ENCODE results near the gene RFXANK.

DNA sequence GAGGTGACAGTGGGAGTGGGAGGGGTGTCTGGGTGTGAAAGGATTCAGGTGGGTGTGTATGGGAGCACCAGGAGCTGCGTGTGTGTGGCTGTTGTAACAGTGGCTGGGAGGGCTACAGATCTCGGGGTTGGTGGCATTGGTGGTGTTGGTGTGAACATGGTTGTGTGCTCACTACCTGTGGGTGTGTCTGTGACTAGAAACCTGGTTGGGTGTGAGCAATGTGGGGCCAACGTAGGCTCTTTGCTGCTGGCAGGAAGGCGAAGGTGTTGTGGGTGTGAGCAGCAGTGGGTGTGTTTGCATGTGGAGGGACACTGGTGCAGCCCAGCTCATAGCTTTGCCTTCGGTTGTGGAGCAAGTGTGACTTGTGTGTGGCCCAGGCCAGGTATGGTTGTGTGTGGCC is 14.9 kb downstream of the RFXANK start:
- TF ChIP-seq CTCF (IDR thresholded peaks at IDR 0.05) (no peak), MXD4 (CRISPR knock-in tag; IDR thresholded peaks at IDR 0.05; ENCODE audit: borderline replicate concordance) (no peak), CREB1 (CRISPR knock-in tag; IDR thresholded peaks at IDR 0.05) (no peak), USF2 (CRISPR knock-in tag; IDR thresholded peaks at IDR 0.05) (no peak), ZNF138 (CRISPR knock-in tag; conservative IDR thresholded peaks at IDR 0.05) (no peak), JUN (CRISPR knock-in tag; IDR thresholded peaks at IDR 0.05) (no peak)
- TF ChIP-seq, protein P1, sequence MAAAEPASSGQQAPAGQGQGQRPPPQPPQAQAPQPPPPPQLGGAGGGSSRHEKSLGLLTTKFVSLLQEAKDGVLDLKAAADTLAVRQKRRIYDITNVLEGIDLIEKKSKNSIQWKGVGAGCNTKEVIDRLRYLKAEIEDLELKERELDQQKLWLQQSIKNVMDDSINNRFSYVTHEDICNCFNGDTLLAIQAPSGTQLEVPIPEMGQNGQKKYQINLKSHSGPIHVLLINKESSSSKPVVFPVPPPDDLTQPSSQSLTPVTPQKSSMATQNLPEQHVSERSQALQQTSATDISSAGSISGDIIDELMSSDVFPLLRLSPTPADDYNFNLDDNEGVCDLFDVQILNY (CRISPR knock-in tag; IDR thresholded peaks at IDR 0.05): no peak
